ENCODE data around the gene SLC5A8. TPM values are rescaled to one million over a fixed set of nuclear protein-coding genes. Genes with fewer than 3 reads are reported as not detected.

SLC5A8 gene
- not detected in 2 replicates for total RNA-seq

GRCh38 chr12:101209319-101210302 is at the start of gene SLC5A8:
TSS of gene SLC5A8 (minus strand) at chr12:101210238. CDS start at chr12:101209848, 390 bp downstream.

Other genes starting within 250 kb of the SLC5A8 start
- gene UTP20, start 69.9 kb upstream of the SLC5A8 start, total RNA-seq = 20.7 and 23.3 TPM in 2 replicates
- 43.8 and 68.0 TPM in 2 replicates for gene ARL1, start 197.5 kb upstream of the SLC5A8 start, total RNA-seq

All from mammary microvascular endothelial cell (primary cell).